ENCODE data around the gene KRTAP9-7.
"Not testable (repeated sequence)": the region's sequence is repeated elsewhere in the genome, so short reads cannot be mapped to it uniquely, and the experiment has no call there.

The KRTAP9-7 gene

GRCh38 chr17:41264599-41264998 is 10.9 kb upstream of the KRTAP9-7 start:
- no peak for TF ChIP-seq CTCF (IDR thresholded peaks at IDR 0.05; ENCODE audit: low read depth, low read length)
- no peak for DNase-seq (ENCODE audit: low read depth)
- H3K4me3 ChIP-seq (ENCODE audit: low read depth, low read length), result no peak overlapping the region

GRCh38 chr17:41265078-41265477 is 10.4 kb upstream of the KRTAP9-7 start, which contains the start of gene KRTAP9-6:
KRTAP9-6 (plus strand) TSS chr17:41265378; CDS start chr17:41265378, 0 bp downstream.
- no peak for TF ChIP-seq MAX (IDR thresholded peaks at IDR 0.05; ENCODE audit: low read depth, low read length)
- DNase-seq (ENCODE audit: low read depth), result no peak

GRCh38 chr17:41267711-41268110 is 7.8 kb upstream of the KRTAP9-7 start:
- no peak overlapping the region for H3K4me3 ChIP-seq (ENCODE audit: low read depth, low read length)
- TF ChIP-seq POLR2A (IDR thresholded peaks at IDR 0.05; ENCODE audit: extremely low read depth, insufficient read length) (no peak), MYC (IDR thresholded peaks at IDR 0.05; ENCODE audit: low read depth, low read length) (no peak), CTCF (IDR thresholded peaks at IDR 0.05; ENCODE audit: low read depth, low read length) (no peak), MAX (IDR thresholded peaks at IDR 0.05; ENCODE audit: low read depth, low read length) (no peak)

More at GRCh38 chr17:41265078-41265477, 10.4 kb upstream of the KRTAP9-7 start, which contains the start of gene KRTAP9-6:
- no peak within 1 kb of the TSS for H3K4me3 ChIP-seq (ENCODE audit: low read depth, low read length)

GRCh38 chr17:41271323-41271722 is 4.2 kb upstream of the KRTAP9-7 start:
- not testable (repeated sequence) for H3K4me3 ChIP-seq (ENCODE audit: low read depth, low read length); DNase-seq (ENCODE audit: low read depth)

More at GRCh38 chr17:41267711-41268110, 7.8 kb upstream of the KRTAP9-7 start:
- no peak for DNase-seq (ENCODE audit: low read depth)

- no peak for DNase-seq (ENCODE audit: low read depth)
- TF ChIP-seq CTCF (IDR thresholded peaks at IDR 0.05; ENCODE audit: low read depth, low read length) (no peak), MAX (IDR thresholded peaks at IDR 0.05; ENCODE audit: low read depth, low read length) (no peak), MYC (IDR thresholded peaks at IDR 0.05; ENCODE audit: low read depth, low read length) (no peak), POLR2A (IDR thresholded peaks at IDR 0.05; ENCODE audit: extremely low read depth, insufficient read length) (no peak)
- H3K4me3 ChIP-seq (ENCODE audit: low read depth, low read length), result no peak overlapping the region
Observed at GRCh38 chr17:41271858-41272257, 3.6 kb upstream of the KRTAP9-7 start.

GRCh38 chr17:41278176-41278955 is 2.9 kb downstream of the KRTAP9-7 start:
- TF ChIP-seq MYC (IDR thresholded peaks at IDR 0.05; ENCODE audit: low read depth, low read length) (no peak), CTCF (IDR thresholded peaks at IDR 0.05; ENCODE audit: low read depth, low read length) (no peak), MAX (IDR thresholded peaks at IDR 0.05; ENCODE audit: low read depth, low read length) (no peak), POLR2A (IDR thresholded peaks at IDR 0.05; ENCODE audit: extremely low read depth, insufficient read length) (no peak)
- no peak for DNase-seq (ENCODE audit: low read depth)
- no peak overlapping the region for H3K4me3 ChIP-seq (ENCODE audit: low read depth, low read length)

- TF ChIP-seq POLR2A (IDR thresholded peaks at IDR 0.05; ENCODE audit: extremely low read depth, insufficient read length) (no peak), CTCF (IDR thresholded peaks at IDR 0.05; ENCODE audit: low read depth, low read length) (no peak), MAX (IDR thresholded peaks at IDR 0.05; ENCODE audit: low read depth, low read length) (no peak), MYC (IDR thresholded peaks at IDR 0.05; ENCODE audit: low read depth, low read length) (no peak)
- H3K4me3 ChIP-seq (ENCODE audit: low read depth, low read length), result no peak overlapping the region
- no peak for DNase-seq (ENCODE audit: low read depth)
Observed at GRCh38 chr17:41284043-41284442, 8.5 kb downstream of the KRTAP9-7 start.

Measured in NB4 (cell line).